GM19238 (cell line): ENCODE results near the gene LIPT2.

ENCODE experiments used
- DNase-seq: peaks from one replicate; pipeline ENCODE4 v3.0.0; 2011; ENCODE audit warnings: low spot score; ENCODE audit not compliant: insufficient read length

The LIPT2 gene

GRCh38 chr11:74504100-74504691, 10.7 kb upstream of the LIPT2 start:
- no peak for DNase-seq

- no peak for DNase-seq
Measured at GRCh38 chr11:74494916-74495315, 1.4 kb upstream of the LIPT2 start.

GRCh38 chr11:74493791-74494630, 487 bp upstream of the LIPT2 start:
- no peak for DNase-seq

- no peak for DNase-seq
Measured at GRCh38 chr11:74492084-74492483, 1.4 kb downstream of the LIPT2 start.

- no peak for DNase-seq
Measured at GRCh38 chr11:74490941-74491340, 2.6 kb downstream of the LIPT2 start.

GRCh38 chr11:74487875-74488274, 5.6 kb downstream of the LIPT2 start:
- DNase-seq: no peak

- no peak for DNase-seq
Measured at GRCh38 chr11:74485868-74486267, 7.7 kb downstream of the LIPT2 start.

- DNase-seq: no peak
Measured at GRCh38 chr11:74480688-74481417, 12.7 kb downstream of the LIPT2 start.

GRCh38 chr11:74479732-74480123, 13.8 kb downstream of the LIPT2 start:
- no peak for DNase-seq

- no peak for DNase-seq
Measured at GRCh38 chr11:74478877-74479731, 14.4 kb downstream of the LIPT2 start.

GRCh38 chr11:74476536-74476935, 17.0 kb downstream of the LIPT2 start:
- DNase-seq: no peak

- DNase-seq: no peak
Measured at GRCh38 chr11:74474316-74474715, 19.2 kb downstream of the LIPT2 start.

GRCh38 chr11:74473382-74474173, 19.9 kb downstream of the LIPT2 start:
- DNase-seq: no peak

GRCh38 chr11:74471668-74472429, 21.7 kb downstream of the LIPT2 start:
- no peak for DNase-seq

GRCh38 chr11:74471037-74471436, 22.5 kb downstream of the LIPT2 start:
- no peak for DNase-seq

GRCh38 chr11:74470526-74470925, 23.0 kb downstream of the LIPT2 start:
- DNase-seq: no peak

GRCh38 chr11:74468936-74469335, 24.6 kb downstream of the LIPT2 start:
- DNase-seq: no peak

GRCh38 chr11:74468521-74468920, 25.0 kb downstream of the LIPT2 start:
- no peak for DNase-seq

GRCh38 chr11:74468058-74468457, 25.5 kb downstream of the LIPT2 start:
- no peak for DNase-seq
